ENCODE data around the gene ATP6V1F. TPM values are rescaled to one million over a fixed set of nuclear protein-coding genes. Genes with fewer than 3 reads are reported as not detected.

ATP6V1F gene
- total RNA-seq = 10 to 100 TPM; 55.6 to 85.5 (median 82.4) TPM
- long read RNA-seq, donor 1, transcript ATP6V1F-201 (2 exons, 704 nt) = major isoform, 68 of 68 reads
- long read RNA-seq, donor 1, partial matches to known transcripts = 0 of 68 reads
- long read RNA-seq, donor 1, other reads (novel, unspliced or antisense) = 0 of 68 reads
- long read RNA-seq, donor 2, transcript ATP6V1F-201 (2 exons, 704 nt) = major isoform, 56 of 58 reads
- long read RNA-seq, donor 2, partial matches to known transcripts = 2 of 58 reads
- long read RNA-seq, donor 2, other reads (novel, unspliced or antisense) = 0 of 58 reads

- peak; percentile 98 to 100 (median 99) for DNase-seq
- H3K4me3 ChIP-seq = peak within 1 kb of the TSS; percentile 54
- intact Hi-C loops (cut with DNase I, micrococcal nuclease) = no loop called here
- H3K9me3 ChIP-seq = no peaks in the 10 kb centered on the region
- ATAC-seq = peak; percentile 95
- no peak for TF ChIP-seq CTCF (IDR thresholded peaks at IDR 0.05)
- peaks cover 13% of the 10 kb centered on the region for H3K4me1 ChIP-seq (ENCODE audit: low read depth)
- H3K36me3 ChIP-seq (ENCODE audit: low read depth) = no peaks in the 10 kb centered on the region
Measured at GRCh38 chr7:128862571-128863432, at the start of gene ATP6V1F. ATP6V1F (plus strand) TSS chr7:128862856; CDS start chr7:128862905, 49 bp downstream.

GRCh38 chr7:128814499-128814898, 48.2 kb upstream of the ATP6V1F start:
- no peak for TF ChIP-seq CTCF (IDR thresholded peaks at IDR 0.05)
- no peaks in the 10 kb centered on the region for H3K9me3 ChIP-seq
- intact Hi-C loops (cut with DNase I, micrococcal nuclease) = no loop called here
- H3K36me3 ChIP-seq (ENCODE audit: low read depth) = no peaks in the 10 kb centered on the region
- H3K4me3 ChIP-seq = no peak overlapping the region
- DNase-seq (no peak), ATAC-seq (no peak)
- H3K4me1 ChIP-seq (ENCODE audit: low read depth) = no peaks in the 10 kb centered on the region

- TF ChIP-seq CTCF (IDR thresholded peaks at IDR 0.05) = no peak
- DNase-seq = no peak
- H3K9me3 ChIP-seq = no peaks in the 10 kb centered on the region
- no peak overlapping the region for H3K4me3 ChIP-seq
- intact Hi-C loops (cut with DNase I, micrococcal nuclease) = no loop called here
- H3K36me3 ChIP-seq (ENCODE audit: low read depth) = no peaks in the 10 kb centered on the region
- H3K4me1 ChIP-seq (ENCODE audit: low read depth) = no peaks in the 10 kb centered on the region
- peak; percentile 77 for ATAC-seq
Measured at GRCh38 chr7:128815289-128815942, 47.2 kb upstream of the ATP6V1F start.

- intact Hi-C loops (cut with DNase I, micrococcal nuclease) = no loop called here
- no peak for DNase-seq
- H3K4me1 ChIP-seq (ENCODE audit: low read depth) = no peaks in the 10 kb centered on the region
- TF ChIP-seq CTCF (IDR thresholded peaks at IDR 0.05) = no peak
- H3K4me3 ChIP-seq = no peak overlapping the region
- ATAC-seq = no peak
- H3K36me3 ChIP-seq (ENCODE audit: low read depth) = no peaks in the 10 kb centered on the region
- H3K9me3 ChIP-seq = no peaks in the 10 kb centered on the region
Measured at GRCh38 chr7:128818694-128819093, 44.0 kb upstream of the ATP6V1F start.

GRCh38 chr7:128821724-128822123, 40.9 kb upstream of the ATP6V1F start:
- H3K4me1 ChIP-seq (ENCODE audit: low read depth) = no peaks in the 10 kb centered on the region
- no peak for DNase-seq
- intact Hi-C loops (cut with DNase I, micrococcal nuclease) = no loop called here
- no peaks in the 10 kb centered on the region for H3K36me3 ChIP-seq (ENCODE audit: low read depth)
- TF ChIP-seq CTCF (IDR thresholded peaks at IDR 0.05) = no peak
- no peak for ATAC-seq
- H3K9me3 ChIP-seq = no peaks in the 10 kb centered on the region
- no peak overlapping the region for H3K4me3 ChIP-seq

All from mucosa of descending colon (tissue), 3 donors.